HG02943 (cell line): ENCODE measurements around the gene MROH2A.

Experiments
- ATAC-seq: cut with Tn5 transposase; IDR thresholded peaks from one replicate; pipeline ENCODE4 v1.9.1; 2021; ENCODE audit warnings: mild to moderate bottlenecking, low read depth, moderate library complexity; ENCODE audit not compliant: unreplicated experiment

The MROH2A gene

DNA sequence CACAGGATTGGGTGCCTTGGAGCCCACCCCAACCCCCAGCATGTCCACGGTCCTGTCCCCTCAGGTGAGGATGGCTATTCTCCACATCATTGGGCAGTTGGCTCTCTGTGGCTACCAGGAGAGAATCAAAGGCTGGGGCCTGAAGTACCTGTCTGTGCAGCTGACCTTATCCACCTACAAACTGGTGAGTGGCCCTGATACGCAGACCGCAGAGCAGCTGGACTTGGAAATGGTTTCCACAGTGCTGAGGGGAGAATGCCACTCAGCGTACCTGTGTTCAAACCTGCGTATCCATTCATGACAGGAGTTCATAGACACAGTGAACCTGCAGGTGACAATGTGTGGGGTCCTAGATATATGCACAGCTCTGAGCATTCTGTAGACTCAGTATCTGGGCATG, 21.6 kb downstream of the MROH2A start:
- no peak for ATAC-seq

GRCh38 chr2:233800208-233800607, 22.1 kb downstream of the MROH2A start:
- ATAC-seq: no peak

GRCh38 chr2:233801357-233802131, 23.4 kb downstream of the MROH2A start:
- no peak for ATAC-seq

GRCh38 chr2:233802132-233802815, 24.1 kb downstream of the MROH2A start:
- no peak for ATAC-seq

DNA sequence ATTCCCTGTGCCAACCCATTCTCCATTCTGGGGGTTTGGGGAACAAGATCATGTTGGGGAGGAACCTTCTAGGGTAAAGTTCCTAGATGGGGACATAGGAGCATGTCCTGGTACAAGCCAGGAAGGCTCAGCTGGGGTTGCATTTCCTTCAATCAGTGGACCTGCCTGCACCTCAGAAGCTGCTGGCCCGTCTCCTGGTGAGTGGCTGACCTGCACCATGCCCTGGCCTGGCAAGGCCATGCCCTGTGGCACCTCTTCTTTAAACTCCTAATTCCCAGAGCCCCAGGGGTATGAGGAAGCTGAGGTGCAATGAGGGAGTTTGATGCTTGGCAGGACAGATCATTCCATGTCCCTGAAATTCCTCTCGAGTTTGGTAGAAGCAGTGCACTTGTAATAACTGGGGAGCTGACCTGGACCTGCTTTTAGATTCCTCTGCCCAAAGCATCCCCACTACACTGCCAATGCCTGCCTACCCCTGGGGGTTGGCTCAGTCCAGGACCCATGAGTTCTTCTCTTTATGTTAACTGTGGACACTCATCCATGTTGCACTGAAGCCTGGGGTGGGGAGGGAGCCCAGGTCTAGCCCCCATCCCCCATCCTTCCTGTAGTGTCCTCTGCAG, 25.3 kb downstream of the MROH2A start:
- no peak for ATAC-seq

DNA sequence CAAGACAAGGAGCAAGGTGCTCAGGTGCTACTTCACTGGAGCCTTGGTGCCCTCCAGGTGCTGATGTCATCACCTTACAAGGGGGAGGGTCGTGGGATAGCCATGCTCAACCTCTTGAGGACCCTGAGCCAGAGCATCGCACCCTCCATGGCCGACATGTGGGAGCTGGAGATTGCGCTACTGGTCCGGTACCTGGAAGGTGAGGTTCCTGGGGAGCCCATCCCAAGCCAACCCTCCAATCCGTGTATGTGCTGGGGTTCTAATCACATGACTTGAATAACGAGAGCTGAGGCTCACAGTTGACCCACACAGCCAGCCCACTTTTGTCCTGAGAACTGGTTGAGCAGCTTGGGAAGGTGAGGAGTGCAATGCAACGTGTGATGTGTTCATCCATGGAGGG, 25.9 kb downstream of the MROH2A start:
- ATAC-seq: no peak

GRCh38 chr2:233807215-233807865, 29.2 kb downstream of the MROH2A start:
- ATAC-seq: no peak

- ATAC-seq: no peak
Observed at GRCh38 chr2:233807966-233808935, 30.1 kb downstream of the MROH2A start.

- ATAC-seq: no peak
Observed at GRCh38 chr2:233810385-233810784, 32.3 kb downstream of the MROH2A start.

GRCh38 chr2:233811087-233811486, 33.0 kb downstream of the MROH2A start:
- ATAC-seq: no peak

DNA sequence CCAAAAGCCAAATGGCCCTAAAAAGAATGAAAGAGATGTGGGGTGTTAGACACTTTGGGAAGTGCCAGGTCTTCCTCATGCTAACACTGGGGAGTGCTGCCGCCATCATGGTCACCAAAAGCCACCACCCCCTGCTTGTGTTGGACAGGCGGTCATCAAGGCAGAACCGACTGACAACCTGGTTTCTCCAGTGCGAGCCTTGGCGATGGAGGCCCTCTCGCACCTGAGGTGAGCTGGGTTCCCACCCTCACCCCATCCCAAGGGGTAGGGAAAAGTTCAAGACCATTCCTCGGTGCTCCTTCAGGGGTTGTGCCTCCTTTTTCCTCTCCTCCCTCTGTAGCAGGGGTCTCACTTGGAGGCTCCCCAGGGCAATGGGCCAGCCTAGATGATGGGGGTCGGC, 33.6 kb downstream of the MROH2A start:
- no peak for ATAC-seq

DNA sequence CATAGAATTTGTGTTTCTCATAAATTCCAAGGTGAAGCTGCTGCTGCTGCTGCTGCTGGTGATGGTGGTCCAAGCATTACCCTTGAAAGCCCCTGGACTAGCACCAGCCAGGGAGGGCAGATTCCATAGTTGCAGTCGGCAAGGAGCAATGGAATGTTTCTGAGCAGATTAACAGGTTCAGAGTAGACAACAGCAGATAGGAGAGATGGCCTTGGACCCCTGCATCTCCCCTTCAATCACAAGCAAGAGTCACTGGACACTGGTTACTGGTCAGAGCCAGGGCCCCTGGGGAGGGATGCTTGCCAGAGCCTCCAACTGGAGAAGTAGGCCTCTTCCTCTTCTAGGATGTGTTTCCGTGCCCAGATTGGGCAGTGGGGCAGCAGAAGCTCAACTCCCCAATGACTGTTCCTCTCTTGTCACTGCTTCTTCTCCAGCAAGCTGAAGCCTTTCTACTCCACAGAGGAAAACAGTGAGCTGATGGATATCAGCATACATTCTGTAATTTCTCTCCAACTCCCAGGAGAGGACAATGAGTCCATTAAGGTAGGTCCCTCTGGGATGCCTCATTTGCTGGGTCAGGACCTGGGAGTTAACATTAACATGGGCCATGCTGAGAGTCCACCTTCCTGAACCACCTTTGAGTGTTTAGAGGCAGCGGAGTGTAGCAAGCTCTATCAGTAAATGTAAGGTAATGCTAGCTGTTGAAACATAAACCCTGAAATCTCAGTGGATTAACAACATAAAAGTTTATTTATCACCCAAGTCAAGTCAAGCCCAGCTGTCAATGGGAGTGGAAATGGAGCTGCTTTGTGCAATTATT, 35.3 kb downstream of the MROH2A start:
- ATAC-seq: no peak

GRCh38 chr2:233814056-233814835, 36.1 kb downstream of the MROH2A start:
- no peak for ATAC-seq

- ATAC-seq: no peak
Observed at GRCh38 chr2:233815861-233816260, 37.7 kb downstream of the MROH2A start.

- ATAC-seq: no peak
Observed at GRCh38 chr2:233816334-233816733, 38.2 kb downstream of the MROH2A start.

DNA sequence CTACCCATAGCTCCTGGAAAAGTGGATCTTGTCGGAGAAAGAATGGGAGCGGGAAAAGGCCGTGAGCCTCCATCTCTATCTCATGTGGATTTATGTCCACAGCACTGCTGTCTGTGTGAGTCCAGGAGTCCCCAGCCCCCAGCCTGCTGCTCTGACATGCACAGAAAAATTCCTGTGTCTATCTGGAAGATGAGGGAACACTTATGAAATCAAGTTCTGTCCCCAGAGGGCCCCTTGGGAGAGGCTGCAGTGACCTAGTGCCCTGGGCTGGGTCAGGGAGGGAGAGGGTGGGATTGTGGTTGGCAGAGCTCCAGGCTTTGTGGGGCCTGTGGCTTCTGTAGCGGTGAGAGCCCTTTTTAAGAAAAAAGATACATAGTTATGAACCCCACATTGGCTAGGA, 38.6 kb downstream of the MROH2A start:
- no peak for ATAC-seq

DNA sequence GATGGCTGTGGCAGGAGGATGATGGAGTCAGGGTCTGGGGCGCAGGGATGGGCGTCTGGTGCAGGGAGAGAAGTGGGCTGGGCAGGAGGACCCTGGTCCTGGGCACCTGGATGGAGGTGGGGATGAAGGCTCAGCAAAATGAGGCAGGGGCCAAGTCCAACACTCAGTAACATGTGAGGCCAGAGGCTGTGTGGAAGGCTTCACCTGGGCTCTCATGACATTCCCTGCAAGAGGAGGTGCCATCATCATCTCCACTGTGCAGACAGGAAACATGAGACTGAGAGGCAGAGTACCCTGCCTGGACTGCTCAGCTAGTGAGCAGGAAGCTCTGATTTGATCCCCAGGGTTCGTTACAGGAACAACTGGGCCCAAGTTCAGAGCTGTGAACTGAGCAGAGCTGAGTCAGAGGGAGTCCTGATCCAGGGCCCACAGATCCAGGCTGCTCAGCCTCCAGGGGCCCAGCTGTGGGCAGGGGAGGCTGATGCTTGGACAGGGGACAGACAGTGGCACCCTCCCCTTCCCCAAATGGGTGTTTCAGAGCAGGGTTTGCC, 39.3 kb downstream of the MROH2A start:
- ATAC-seq: no peak

GRCh38 chr2:233817995-233818638, 40.0 kb downstream of the MROH2A start:
- no peak for ATAC-seq
